Pancreas (tissue), 10 donors: ENCODE measurements around the gene ZNF695. TPM values are rescaled to one million over a fixed set of nuclear protein-coding genes. Genes with fewer than 3 reads are reported as not detected.

ENCODE experiments used
- ATAC-seq, 4 donors: fragments of 200-7000 bp; cut with Tn5 transposase; one replicate each; pipeline versions ENCODE4 v1.8.0 to v1.9.1; 2020; ENCODE audit warnings: mild to moderate bottlenecking in 4 of 4, moderate library complexity in 4 of 4
- DNase-seq, 6 donors: peaks; one replicate each; pipeline ENCODE4 v3.0.0-alpha.2; 2020
- FAIRE-seq: peaks from 2 replicates; lab custom pipeline; 2012; peaks lifted over from hg19 to GRCh38; lab: Jason Lieb, UNC
- H3K27ac ChIP-seq, 4 donors: fragments of 200-600 bp; sonication (generic); 1 replicate in 3 of 4; 2 replicates in 1 of 4; pipeline versions ENCODE4 v1.5.0 to v1.8.0; 2020
- H3K27me3 ChIP-seq, 4 donors: fragments of 200-600 bp; one replicate each; pipeline ENCODE4 v1.8.0; 2021
- H3K36me3 ChIP-seq, 3 donors: fragments of 200-600 bp; sonication (generic) in 1 of 3; one replicate each; pipeline versions ENCODE4 v1.5.0 to v1.8.0; 2020 to 2021
- H3K4me1 ChIP-seq, 3 donors: fragments of 200-600 bp; one replicate each; pipeline ENCODE4 v1.8.0; 2021
- H3K4me3 ChIP-seq, 4 donors: fragments of 200-600 bp; sonication (generic) in 2 of 4; one replicate each; pipeline versions ENCODE4 v1.5.0 to v1.8.0; 2020 to 2021
- H3K9me3 ChIP-seq, 4 donors: fragments of 200-600 bp; one replicate each; pipeline ENCODE4 v1.8.0; 2021
- CTCF ChIP-seq, 4 donors: fragments of 200-600 bp; sonication (generic) in 3 of 4; IDR thresholded peaks; one replicate each; pipeline versions ENCODE4 v1.5.0 to v1.8.0; 2021; ENCODE audit warnings: antibody characterized with exemption in 4 of 4
- WGBS, 2 donors: extraction: QIAGEN DNeasy Blood & Tissue Kit; methylation state at CpG; one replicate each; pipeline ENCODE4 v1.1.7; 2013; 5-methylcytosine and 5-hydroxymethylcytosine counted together
- intact Hi-C, 3 donors: fragments of 100-400 bp; cut with DNase I; formaldehyde crosslinking; loops; one replicate each; pipeline versions ENCODE4 v1.11.1 to v1.14.2; 2022
- polyA plus RNA-seq, 2 donors: library from polyadenylated mRNA; stranded (reverse); fragments of 200-250 nt; gene quantifications; one replicate each; pipeline ENCODE4 v1.2.3, GENCODE V29; 2013
- total RNA-seq, 6 donors: library from RNA; stranded (reverse); fragmentation: NEBNext Ultra II Directional in 4 of 6; extraction: Animal tissue kit (Norgen Biotek cat#: 25700) in 4 of 6; gene quantifications; one replicate each; pipeline versions ENCODE4 v1.2.1 to v1.2.4, GENCODE V29; 2021 to 2023
- donor health status: healthy with polysubstance abuse.
- donor health status: DM: no; HTN: no; CAD: no; lungs with moderate emphysema.
- donor health status: DM: no; HTN: no; CAD: no.
- donor health status: control.
- donor health status: control.
- donor health status: Bipolar disorder and iron deficiency.
- donor health status: DM: yes; HTN: yes; CAD: no.
- donor health status: DM: no; HTN: no; CAD: no.
- donor health status: DM: no; HTN: no; CAD: no.
- donor health status: DM: yes; HTN: yes; CAD: no.

ZNF695 gene
- total and polyA plus RNA-seq, 8 donors, result 0.06 to 0.62 (median 0.06) TPM; not detected in 5

DNA sequence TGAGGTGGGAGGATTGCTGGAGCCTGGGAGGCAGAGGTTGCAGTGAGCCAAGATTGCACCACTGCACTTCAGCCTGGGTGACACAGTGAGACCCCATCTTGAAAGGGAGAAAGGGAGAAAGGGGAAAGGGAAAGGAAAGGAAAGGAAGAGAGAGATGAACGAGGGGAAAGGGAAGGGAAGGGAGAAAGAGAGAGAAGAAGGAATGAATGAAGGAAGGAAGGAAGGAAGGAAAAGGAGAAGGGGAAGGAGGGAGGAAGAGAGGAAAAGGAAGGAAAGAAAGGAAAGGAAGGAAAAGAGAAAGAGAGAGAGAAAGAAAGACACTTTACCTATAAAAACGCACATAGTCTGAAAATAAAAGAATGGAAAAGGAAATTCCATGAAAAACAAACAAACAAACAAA is 18.0 kb downstream of the ZNF695 start:
- Histone ChIP-seq H3K27ac (no peak overlapping the region), H3K27me3 (no peaks in the 10 kb centered on the region), H3K9me3 (peaks cover 0 to 5% (median 0%) of the 10 kb centered on the region in 4 donors), H3K4me3 (no peak overlapping the region), H3K36me3 (no peaks in the 10 kb centered on the region), H3K4me1 (no peaks in the 10 kb centered on the region)
- intact Hi-C loops, result no loop called here
- DNase-seq (no peak), FAIRE-seq (no peak), ATAC-seq (no peak)
- no peak for TF ChIP-seq CTCF (IDR thresholded peaks at IDR 0.05)
- WGBS, 2 donors, result 85 to 89% methylated on average over 2 of the region's 2 CpGs

- WGBS, 2 donors, result 94 to 99% methylated on average over 4 of the region's 4 CpGs
- no peak overlapping the region for H3K27ac ChIP-seq
- no peak overlapping the region for H3K4me3 ChIP-seq
- no peak for ATAC-seq
- FAIRE-seq, result no peak
- intact Hi-C loops, result no loop called here
- no peaks in the 10 kb centered on the region for H3K27me3 ChIP-seq
- no peak for TF ChIP-seq CTCF (IDR thresholded peaks at IDR 0.05)
- no peaks in the 10 kb centered on the region for H3K36me3 ChIP-seq
- no peaks in the 10 kb centered on the region for H3K4me1 ChIP-seq
- DNase-seq, result no peak
- H3K9me3 ChIP-seq, result peaks cover 0 to 5% (median 0%) of the 10 kb centered on the region in 4 donors
These were observed 19.5 kb downstream of the ZNF695 start for GRCh38 chr1:246988316-246988715.

- Histone ChIP-seq H3K27me3 (no peaks in the 10 kb centered on the region), H3K4me3 (no peak overlapping the region), H3K27ac (no peak overlapping the region), H3K9me3 (peaks cover 0 to 5% (median 0%) of the 10 kb centered on the region in 4 donors), H3K36me3 (no peaks in the 10 kb centered on the region), H3K4me1 (no peaks in the 10 kb centered on the region)
- no peak for ATAC-seq
- FAIRE-seq, result no peak
- 94 to 98% methylated on average over 1 of the region's 1 CpG for WGBS, 2 donors
- no peak for TF ChIP-seq CTCF (IDR thresholded peaks at IDR 0.05)
- intact Hi-C loops, result no loop called here
- no peak for DNase-seq
These were observed 20.7 kb downstream of the ZNF695 start for GRCh38 chr1:246987083-246987690.

GRCh38 chr1:246978785-246979184 is 29.1 kb downstream of the ZNF695 start:
- H3K9me3 ChIP-seq, result no peaks in the 10 kb centered on the region
- no peak for TF ChIP-seq CTCF (IDR thresholded peaks at IDR 0.05)
- DNase-seq (no peak), FAIRE-seq (no peak), ATAC-seq (no peak)
- 92 to 98% methylated on average over 6 of the region's 6 CpGs for WGBS, 2 donors
- H3K4me1 ChIP-seq, result no peaks in the 10 kb centered on the region
- no peaks in the 10 kb centered on the region for H3K27me3 ChIP-seq
- intact Hi-C loops, result no loop called here
- H3K4me3 ChIP-seq, result no peak overlapping the region
- no peaks in the 10 kb centered on the region for H3K36me3 ChIP-seq
- H3K27ac ChIP-seq, result no peak overlapping the region

GRCh38 chr1:246978281-246978680 is 29.6 kb downstream of the ZNF695 start:
- no peak overlapping the region for H3K27ac ChIP-seq
- no peaks in the 10 kb centered on the region for H3K36me3 ChIP-seq
- no peaks in the 10 kb centered on the region for H3K9me3 ChIP-seq
- 91 to 96% methylated on average over 2 of the region's 2 CpGs for WGBS, 2 donors
- no peaks in the 10 kb centered on the region for H3K27me3 ChIP-seq
- ATAC-seq (no peak), FAIRE-seq (no peak), DNase-seq (no peak)
- H3K4me3 ChIP-seq, result no peak overlapping the region
- no peaks in the 10 kb centered on the region for H3K4me1 ChIP-seq
- intact Hi-C loops, result no loop called here
- TF ChIP-seq CTCF (IDR thresholded peaks at IDR 0.05), result no peak
